HG03565 (cell line): ENCODE data around the gene UMAD1.
A peak's percentile ranks its signal among the peaks of the same experiment; 100 is the strongest.
"Not testable (repeated sequence)": the region's sequence is repeated elsewhere in the genome, so short reads cannot be mapped to it uniquely, and the experiment has no call there.

Source experiments
- ATAC-seq: cut with Tn5 transposase; IDR thresholded peaks from one replicate; pipeline ENCODE4 v1.9.1; 2021; ENCODE audit warnings: mild to moderate bottlenecking, moderate library complexity; ENCODE audit not compliant: unreplicated experiment

The UMAD1 gene

DNA sequence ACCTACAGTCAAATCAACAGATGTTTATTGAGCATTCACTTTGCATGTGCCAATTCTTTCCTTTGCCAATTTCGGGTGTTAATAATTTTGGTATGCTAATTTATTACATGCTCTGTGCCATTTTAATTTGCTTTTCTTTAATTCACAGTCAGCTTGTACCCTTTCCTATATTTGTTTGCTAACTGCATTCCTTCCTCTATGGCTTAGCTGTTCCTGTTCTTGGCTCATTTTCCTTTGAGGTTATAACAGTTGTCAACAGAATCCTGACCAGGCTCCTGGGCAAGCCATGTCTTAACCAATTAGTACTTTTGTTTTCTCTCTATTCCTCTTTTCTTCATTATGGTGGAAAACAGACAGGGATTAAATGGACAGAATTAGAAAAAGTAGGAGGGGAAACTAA, 151.5 kb downstream of the UMAD1 start:
- ATAC-seq, result no peak

DNA sequence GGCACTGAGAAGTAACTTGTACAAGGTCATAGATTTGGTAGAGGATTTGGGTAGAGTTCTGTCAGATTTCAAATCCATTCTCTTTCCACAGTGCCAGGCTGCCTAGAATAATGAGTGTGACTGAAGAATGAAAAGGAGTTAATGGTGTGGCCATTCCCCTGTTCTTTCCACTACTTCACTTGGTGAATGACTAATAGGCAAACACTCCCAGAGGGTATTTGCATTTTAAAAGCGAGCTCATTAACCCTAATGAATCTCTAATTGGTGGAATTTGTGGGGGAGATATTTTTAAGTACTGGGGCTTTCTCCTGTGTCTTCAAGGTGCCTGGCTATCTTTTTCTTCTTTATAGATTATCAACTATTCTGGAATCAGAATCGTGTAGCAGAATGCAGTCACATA, 152.7 kb downstream of the UMAD1 start:
- ATAC-seq, result no peak

DNA sequence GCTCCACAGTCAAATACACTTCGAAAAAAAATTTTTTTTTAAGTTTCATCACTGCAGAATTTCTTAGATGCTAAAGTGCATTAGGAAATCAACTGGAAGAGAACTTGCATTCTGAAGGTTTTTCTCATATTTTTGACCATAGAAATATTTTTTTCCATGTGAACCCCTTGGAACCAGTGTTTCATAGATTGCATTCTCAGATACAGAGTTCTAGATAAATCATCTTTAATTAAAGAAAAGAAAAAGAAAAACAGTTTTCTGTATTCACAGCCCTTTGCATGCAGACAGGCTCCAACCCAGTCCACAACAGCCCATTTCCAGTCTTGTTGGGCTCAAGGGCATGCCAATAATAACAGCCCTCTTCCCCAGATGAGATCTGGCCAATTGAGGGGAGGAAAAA, 153.4 kb downstream of the UMAD1 start:
- no peak for ATAC-seq

DNA sequence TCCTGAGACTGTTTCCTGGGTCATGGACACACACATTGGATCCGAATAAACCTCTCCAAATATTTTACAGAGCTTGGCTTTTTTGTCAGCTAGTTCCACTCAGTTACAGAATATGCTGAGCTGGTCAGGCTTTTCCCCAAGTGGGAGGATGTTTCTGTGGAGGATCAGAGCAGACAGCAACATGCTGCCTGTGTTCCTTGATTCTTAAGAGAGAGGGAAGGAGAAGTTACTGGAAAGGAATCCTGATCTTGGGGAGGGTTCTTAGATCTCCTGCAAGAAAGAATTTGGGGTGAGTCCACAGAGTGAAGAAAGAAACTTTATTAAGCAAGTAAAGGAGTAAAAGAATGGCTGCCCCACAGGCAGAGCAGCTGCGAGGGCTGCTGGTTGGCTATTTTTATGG, 154.7 kb downstream of the UMAD1 start:
- no peak for ATAC-seq

DNA sequence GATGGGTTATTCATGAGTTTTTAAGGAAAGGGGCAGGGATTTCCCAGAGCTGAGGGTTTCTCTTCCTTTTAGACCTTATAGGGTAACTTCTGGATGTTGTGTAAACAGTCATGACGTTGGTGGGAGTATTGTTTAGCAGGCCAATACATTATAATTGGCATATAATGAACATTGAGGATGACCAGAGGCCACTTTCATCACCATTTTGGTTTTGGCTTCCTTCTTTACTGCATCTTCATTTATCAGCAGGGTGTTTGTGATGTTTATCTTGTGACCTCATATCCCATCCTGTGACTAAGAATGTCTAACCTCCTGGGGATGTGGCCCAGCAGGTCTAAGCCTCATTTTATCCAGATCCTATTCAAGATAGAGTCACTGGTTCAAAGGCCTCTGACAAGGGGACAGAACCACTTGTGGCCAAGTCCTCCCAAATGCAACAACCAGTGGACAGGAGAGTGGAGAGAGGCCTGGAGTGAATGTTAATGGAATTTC, 155.1 kb downstream of the UMAD1 start:
- no peak for ATAC-seq

DNA sequence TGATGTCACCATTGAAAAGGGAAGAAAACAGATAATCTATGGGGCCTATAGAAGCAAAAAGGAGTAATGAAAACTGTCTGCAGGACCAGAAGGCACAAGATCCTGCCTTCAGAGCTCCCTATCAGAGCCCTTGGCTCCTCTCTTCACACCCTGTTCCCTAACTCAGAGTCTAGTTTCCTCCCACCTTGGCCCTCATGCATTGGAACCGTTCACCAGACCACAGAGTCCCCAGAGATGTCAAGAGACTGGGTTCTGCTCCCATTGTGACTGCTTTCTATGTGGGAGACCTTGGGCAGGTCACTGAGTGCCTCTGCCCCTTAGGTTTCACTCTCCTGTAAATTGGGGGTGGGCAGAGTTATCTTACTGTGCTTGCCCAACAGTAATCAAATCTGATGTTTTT, 158.0 kb downstream of the UMAD1 start:
- peak; percentile 54 for ATAC-seq

DNA sequence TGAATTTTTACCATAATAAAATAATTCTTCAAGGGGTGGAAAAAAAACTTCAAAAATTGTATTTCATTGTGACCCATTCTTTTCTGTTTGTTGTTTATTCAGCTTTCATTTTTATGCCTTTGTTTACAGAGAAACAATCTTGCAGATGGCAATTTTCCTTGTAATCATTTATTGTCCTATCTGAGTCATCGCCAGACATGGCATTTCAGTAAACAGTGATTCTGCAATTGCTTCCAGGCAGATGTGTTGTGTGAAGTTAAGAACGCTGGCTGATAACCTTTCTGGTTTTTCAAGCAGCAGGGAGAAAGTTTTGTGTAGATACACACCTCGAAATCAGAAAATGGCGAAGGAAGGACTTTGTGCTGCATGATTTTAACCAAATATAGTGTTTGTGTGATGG, 158.6 kb downstream of the UMAD1 start:
- no peak for ATAC-seq

DNA sequence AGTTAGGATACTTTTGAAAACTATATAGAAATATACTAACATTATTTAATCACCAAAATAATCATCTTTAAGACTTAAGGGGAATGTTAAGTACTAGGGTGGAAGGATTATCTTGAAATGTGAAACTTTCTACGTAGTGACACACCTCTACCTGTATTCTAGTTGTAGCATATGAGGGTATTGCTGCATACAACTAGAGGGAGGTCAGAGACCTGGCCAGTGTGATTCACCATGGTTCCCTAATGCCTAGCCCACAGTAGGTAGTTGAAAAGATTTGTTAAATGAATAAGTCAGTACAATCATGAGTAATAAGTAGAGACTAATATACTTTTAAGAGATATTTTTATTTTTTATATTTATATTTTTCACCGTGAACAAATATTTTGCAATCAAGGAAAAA, 162.0 kb downstream of the UMAD1 start:
- no peak for ATAC-seq

DNA sequence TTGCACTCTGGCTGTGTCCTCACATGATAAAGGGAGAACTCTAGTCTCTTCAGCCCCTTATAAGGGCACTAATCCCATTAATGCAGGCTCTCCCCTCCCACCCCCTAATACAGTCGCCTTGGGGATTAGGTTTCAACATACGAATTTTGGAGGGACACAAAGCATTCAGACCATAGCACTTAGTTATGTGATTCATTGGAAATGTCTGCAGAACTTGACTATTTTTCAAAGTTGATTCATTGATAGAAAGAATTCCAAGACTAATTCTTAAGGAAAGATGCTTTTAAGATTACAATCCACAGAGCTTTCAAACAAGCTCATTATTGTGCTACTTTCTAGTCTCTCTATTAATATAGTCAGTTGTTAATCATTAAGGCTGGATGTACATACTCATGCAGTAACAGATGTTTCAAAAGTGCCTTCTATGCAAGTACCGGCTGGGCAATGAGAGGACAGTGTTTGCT, 163.2 kb downstream of the UMAD1 start:
- ATAC-seq, result no peak

DNA sequence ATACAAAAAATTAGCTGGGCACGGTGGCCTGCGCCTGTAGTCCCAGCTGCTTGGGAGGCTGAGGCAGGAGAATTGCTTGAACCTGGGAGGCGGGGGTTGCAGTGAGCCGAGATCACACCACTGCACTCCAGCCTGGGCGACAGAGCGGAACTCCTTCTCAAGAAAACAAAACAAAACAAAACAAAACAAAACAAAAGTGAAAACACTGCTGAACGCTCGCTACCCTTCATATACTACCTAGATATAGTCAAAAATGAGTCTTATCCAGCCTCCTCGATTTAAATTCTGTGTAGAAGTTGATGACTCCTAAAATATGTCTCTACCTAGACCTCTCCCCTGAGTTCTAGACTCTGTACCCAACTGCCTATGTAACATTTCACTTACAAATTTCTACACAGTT, 164.3 kb downstream of the UMAD1 start:
- ATAC-seq, result not testable (repeated sequence)

DNA sequence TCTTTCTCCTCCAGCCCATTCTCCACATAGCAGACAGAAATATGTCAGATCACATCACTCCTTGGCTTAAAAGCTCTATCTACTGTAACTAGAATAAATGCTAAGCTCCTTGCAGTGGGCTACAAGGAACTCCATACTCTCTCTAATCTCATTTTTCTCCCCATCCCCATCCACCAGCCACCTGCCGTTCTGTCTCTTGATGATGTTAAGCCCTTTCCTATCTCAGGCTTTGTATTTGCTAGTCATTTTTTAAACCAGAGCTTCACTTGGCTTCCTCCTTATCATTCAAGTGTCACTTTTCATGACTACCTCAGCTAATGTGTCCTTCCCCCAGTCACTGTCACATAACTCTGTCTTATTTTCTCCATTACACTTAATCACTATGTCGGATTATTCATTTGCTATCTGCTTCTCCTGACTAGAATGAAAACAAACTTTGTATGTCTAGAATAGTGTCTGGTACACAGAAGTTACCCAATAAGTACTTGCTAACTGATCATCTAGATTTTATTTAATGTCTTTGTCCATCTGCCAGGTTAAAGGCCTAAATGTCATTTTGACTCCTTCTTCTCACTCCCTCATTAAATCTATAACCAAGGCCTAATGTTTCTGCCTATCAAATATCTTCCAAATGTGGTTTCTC, 165.1 kb downstream of the UMAD1 start:
- no peak for ATAC-seq

DNA sequence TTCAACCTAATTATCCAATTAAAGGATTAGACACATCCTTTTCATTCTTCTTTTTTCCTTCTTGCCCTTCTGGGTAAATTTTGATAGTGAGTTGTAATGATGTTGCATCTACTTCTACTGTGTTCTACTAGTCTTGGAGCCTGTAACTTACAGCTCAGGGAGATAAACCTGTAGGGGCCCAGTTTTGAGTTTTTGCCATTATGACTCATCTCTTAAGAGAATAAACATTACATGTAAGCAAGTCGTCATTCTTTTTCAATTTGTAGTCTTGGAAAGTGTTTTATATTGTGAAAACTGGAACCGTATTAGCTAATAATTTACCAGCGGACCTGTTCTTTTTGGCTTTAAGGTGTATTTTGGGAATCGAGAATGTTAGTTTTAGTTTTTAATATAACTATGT, 167.6 kb downstream of the UMAD1 start:
- no peak for ATAC-seq

DNA sequence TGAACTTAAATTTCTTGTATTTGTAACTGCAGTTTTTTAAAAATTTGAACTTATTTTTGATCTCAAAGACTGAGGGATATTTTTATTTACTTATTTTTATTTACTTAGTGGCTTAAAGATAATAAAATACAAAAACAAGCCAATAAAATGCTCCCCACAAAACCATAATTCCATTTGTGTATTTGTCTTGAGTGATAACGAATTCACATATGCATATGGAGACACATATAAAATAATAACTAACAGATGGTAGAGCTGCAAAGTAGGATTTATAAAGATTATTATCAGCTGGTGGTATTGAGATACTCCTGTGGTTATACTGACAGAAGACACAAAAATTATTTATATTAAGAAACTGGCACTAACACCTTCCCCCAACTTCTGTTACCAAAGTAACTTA, 168.1 kb downstream of the UMAD1 start:
- ATAC-seq, result no peak

DNA sequence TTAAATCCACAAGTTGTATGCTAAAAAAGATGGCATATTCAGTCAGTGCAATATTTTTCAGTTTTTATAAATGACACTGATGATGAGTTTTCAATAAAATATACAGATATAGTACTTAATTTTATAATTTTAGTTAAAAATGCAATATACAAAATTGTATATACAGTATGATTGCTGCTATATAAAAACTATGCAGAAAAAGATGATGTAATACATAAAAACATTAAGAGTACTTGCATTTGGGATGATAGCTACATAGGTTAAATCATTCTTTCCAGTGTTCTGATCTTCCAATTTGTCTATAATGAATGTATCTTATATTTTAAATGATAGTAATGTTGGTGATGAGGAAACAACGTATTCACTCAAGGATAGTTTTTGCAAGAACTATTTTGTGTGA, 169.8 kb downstream of the UMAD1 start:
- ATAC-seq, result no peak

DNA sequence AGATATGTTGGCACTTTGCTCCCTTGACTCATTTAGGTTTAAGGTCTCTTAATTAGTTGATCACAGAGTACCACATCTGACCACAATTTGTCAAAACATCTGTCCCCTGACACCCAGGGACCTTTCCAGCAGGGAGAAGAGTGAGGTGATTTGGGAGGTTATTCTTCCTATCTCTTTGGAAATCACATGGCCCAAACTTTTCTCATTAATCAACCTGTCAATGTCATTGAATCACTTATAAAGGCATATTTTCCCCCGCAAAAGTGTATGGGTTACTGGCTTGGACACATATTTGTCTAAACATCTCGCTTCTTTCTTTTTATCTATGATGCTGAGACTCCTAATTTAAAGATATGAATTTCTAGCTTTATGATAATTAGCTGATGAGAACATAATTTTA, 170.3 kb downstream of the UMAD1 start:
- no peak for ATAC-seq

DNA sequence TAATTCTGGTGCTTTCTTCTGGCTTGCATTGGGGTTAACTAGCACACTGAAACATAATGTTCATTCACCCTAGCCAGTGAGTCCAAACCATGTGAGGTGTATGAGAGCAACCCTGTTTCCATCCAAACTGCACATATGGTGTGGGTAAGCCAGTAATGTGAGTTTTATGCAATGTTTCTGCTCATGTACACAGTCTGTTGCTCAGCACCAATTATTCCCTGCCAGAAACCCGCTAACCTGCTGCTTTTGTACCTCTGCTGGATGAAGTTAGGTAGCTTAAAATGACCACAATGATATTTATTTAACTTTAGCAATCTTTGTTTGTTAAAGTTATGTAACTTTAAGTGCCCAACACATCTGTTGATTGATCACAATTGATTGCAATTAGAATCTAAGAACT, 171.6 kb downstream of the UMAD1 start:
- ATAC-seq, result no peak

DNA sequence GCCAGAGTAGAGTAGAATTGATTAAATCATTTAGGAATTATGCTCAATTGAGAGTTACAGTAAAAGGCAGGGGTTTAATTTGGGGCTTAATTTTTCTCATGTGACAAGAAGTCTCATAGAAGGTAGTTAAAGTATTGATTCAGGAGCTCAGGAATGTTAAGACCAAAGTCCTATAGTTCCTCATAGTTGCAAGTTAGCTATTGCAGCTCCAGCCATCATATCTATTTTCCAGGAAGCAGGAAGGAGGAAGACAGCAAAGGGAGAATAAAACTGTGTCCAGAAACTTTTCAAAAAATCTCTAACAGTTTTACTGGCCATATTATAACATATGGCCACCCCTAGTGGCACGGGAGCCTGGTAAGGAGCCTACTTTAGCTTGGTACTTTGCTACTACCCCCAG, 174.8 kb downstream of the UMAD1 start:
- ATAC-seq, result no peak

DNA sequence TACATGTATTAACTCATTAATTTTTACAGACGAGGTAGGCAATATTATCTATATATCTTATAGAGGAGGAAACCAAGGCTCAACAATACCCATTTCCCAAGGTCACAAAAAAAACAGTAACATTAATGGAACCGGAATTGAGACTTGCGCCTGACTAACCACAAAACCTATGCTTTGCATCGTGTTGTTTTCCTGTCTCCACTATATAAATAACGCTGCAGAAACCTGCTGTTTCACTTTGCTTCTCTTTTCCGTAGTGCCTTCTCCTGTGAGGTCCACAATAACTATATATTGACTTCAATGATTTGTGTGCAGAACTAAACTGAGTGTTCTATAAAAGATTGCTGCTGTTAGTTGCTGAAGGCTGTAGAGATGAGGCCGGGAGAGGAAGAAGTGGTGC, 175.5 kb downstream of the UMAD1 start:
- ATAC-seq, result peak; percentile 45

DNA sequence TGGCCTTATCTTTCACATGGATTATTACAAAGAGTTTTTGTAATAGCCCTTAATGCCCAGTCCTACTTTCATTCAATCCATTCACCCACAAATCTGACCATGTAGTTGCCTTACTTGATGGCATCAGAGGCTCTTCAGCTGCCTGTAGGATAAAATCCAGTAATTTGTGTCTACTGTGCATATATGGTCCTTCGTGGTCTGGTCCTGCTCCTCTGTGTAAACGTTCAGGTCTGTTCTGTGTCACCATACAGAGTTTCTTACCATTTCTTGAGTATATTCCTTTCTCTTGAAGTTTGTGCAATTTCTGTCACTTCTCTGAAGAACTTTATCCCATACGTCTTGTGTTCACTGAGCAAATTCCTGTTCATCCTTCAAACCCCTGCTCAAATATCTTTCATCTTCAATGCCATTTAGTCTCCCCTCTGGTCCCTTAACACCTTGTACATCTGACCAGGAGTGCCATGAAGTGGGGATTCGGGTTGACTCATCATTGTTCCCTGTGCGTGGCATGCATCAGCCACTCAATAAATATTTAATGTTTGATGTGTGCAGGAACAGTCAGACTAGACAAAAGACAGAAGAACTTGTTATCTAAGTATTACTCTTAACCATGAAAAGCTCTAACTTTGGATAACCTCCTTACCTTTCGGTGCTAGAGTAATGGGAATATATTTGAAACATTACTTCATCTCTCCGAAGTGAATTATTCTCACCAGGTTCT, 176.4 kb downstream of the UMAD1 start:
- no peak for ATAC-seq

DNA sequence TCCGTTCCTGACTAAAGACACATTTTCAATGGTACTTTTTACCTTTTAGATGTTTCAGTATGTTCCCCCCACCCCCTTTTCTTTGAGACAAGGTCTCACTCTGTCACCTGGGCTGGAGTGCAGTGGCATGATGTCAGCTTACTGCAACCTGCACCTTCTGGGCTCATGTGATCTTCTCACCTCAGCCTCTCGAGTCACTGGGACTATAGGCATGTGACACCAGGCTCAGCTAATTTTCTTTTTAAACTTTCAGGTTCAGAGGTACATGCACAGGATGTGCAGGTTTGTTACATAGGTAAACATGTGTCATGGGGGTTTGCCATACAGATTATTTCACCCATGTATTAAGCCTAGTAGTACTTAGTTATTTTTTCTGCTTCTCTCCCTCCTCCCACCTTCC, 177.2 kb downstream of the UMAD1 start:
- no peak for ATAC-seq

DNA sequence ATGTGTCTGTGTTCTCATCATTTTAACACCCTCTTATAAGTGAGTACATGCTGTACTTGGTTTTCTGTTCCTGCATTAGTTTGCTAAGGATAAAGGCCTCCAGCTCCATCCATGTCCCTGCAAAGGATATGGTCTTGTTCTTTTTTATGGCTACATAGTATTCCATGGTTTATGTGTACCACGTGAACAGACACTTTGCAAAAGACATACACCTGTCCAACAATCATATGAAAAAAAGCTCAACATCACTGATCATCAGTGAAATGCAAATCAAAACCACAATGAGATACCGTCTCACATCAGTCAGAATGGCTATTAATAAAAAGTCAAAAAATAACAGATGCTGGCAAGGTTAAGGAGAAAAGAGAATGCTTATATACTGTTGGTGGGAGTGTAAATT, 177.6 kb downstream of the UMAD1 start:
- not testable (repeated sequence) for ATAC-seq

DNA sequence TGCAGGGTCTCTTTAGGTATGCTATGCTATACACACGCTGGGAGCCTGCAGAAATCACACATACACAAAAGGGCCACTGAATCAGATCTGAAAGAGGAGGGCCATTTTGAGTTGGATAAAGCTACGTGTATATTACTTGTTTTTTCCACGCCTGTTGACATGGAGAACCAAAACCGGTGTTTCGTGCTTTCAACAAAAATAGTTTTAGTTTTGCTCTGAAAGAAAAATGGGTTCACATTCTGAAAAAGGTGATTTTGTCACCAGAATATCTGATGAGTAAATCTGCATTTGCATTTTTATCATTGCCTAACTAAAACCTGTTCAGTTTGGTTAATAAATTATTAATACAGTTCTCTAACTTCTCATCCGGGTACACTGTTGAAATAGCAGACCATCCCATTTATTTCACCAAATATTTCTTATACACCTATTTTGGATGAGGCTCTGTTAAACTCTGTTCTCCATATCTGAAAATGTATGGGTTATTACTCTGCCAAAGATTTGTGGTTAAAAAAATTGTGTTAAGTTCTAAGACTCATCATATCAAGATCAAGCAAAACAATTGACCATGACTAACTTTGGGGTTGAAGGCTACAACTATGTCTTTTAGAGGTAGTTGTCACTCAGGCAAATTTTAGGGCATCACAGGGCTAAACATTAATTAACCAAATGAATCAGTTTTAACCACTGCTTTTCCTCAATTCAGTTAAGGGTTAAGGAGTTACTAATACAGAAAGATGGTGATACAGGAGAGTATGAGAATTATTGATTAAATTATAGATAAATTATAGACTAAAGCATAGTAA, 179.1 kb downstream of the UMAD1 start:
- ATAC-seq, result peak; percentile 31
